ENCODE measurements around the gene DNTTIP2.
"Not testable (repeated sequence)": the region's sequence is repeated elsewhere in the genome, so short reads cannot be mapped to it uniquely, and the experiment has no call there.

The DNTTIP2 gene

GRCh38 chr1:93839307-93839706 is 39.7 kb downstream of the DNTTIP2 start:
- no peak overlapping the region for H4K5ac ChIP-seq (ENCODE audit: low read length)
- no CpG with 5 or more reads among the region's 1 CpG for WGBS (ENCODE audit: extremely low coverage, insufficient coverage, low lambda C conversion rate)
- no peak overlapping the region for H3K56ac ChIP-seq (ENCODE audit: low read length)
- no peaks in the 10 kb centered on the region for H3K79me2 ChIP-seq (ENCODE audit: control insufficient read depth, insufficient read depth, low read length)
- H2BK5ac ChIP-seq (ENCODE audit: low read length): no peak overlapping the region
- peak overlapping the region; percentile 62 for H3K18ac ChIP-seq (ENCODE audit: low read length)
- no peak overlapping the region for H2BK120ac ChIP-seq (ENCODE audit: low read depth, low read length)
- no peak overlapping the region for H3K4me3 ChIP-seq (ENCODE audit: low read length)
- H3K79me1 ChIP-seq (ENCODE audit: low read length): no peaks in the 10 kb centered on the region
- no peak overlapping the region for H3K23ac ChIP-seq (ENCODE audit: low read length)
- H3K4me2 ChIP-seq (ENCODE audit: low read length): no peak overlapping the region
- H2AK5ac ChIP-seq (ENCODE audit: low read length): no peak overlapping the region
- no peak overlapping the region for H3K4ac ChIP-seq (ENCODE audit: low read depth, low read length)
- peak overlapping the region; percentile 14 for H2BK15ac ChIP-seq (replicated peaks; ENCODE audit: low read depth)
- H3K27me3 ChIP-seq (ENCODE audit: insufficient read depth, low read length, poor library complexity): no peaks in the 10 kb centered on the region
- H3K9ac ChIP-seq (ENCODE audit: low read length): no peak overlapping the region
- no peaks in the 10 kb centered on the region for H3K4me1 ChIP-seq (ENCODE audit: control insufficient read depth, low read depth, low read length)
- H3K27ac ChIP-seq (ENCODE audit: low read depth, low read length): no peak overlapping the region
- H4K8ac ChIP-seq (ENCODE audit: low read depth, low read length): no peak overlapping the region
- DNase-seq: no peak
- no peaks in the 10 kb centered on the region for H3K36me3 ChIP-seq (ENCODE audit: control insufficient read depth, insufficient read depth, low read length)

DNA sequence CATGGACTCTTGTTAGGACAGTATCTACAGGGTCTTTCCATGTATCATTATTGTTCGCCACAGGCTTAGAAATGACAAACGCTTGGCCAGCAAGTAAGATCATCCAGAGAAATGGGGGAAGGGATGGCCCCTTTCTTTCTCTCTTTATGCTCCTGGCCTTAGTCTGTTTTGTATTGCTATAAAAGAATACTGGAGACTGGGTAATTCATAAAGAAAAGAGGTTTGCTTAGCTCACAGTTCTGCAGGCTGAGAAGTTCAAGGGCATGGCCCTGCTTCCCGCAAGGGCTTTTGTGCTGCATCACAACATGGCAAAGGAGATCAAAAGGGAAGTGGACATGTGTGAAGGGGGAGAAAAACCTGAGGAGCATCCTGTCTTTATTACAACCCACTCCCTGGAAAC is 41.0 kb downstream of the DNTTIP2 start:
- WGBS (ENCODE audit: extremely low coverage, insufficient coverage, low lambda C conversion rate): no CpG with 5 or more reads among the region's 3 CpGs
- H2BK5ac ChIP-seq (ENCODE audit: low read length): peak overlapping the region; percentile 61

DNA sequence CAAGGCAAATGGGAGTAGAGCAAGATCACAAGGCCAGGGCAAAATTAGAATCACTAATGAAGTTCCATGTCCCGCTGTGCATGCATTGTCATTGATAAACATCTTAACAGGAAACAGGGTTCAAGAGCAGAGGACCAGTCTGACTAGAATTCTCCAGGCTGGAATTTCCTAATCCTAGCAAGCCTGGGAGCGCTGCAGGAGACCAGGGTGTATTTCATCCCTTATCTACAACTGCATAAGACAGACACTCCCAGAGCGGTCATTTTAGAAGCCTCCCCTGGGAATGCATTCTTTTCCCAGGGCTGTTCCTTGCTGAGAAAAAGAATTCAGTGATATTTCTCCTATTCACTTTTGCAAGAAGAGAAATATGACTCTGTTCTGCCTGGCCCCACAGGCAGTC is 45.7 kb downstream of the DNTTIP2 start:
- not testable (repeated sequence) for H3K4ac ChIP-seq (ENCODE audit: low read depth, low read length); DNase-seq; H3K79me1 ChIP-seq (ENCODE audit: low read length); H2BK120ac ChIP-seq (ENCODE audit: low read depth, low read length); H2BK15ac ChIP-seq (replicated peaks; ENCODE audit: low read depth); H2BK5ac ChIP-seq (ENCODE audit: low read length); H4K5ac ChIP-seq (ENCODE audit: low read length); H3K27ac ChIP-seq (ENCODE audit: low read depth, low read length); H3K18ac ChIP-seq (ENCODE audit: low read length); H3K79me2 ChIP-seq (ENCODE audit: control insufficient read depth, insufficient read depth, low read length); H3K4me2 ChIP-seq (ENCODE audit: low read length); H3K36me3 ChIP-seq (ENCODE audit: control insufficient read depth, insufficient read depth, low read length); H3K27me3 ChIP-seq (ENCODE audit: insufficient read depth, low read length, poor library complexity); H3K56ac ChIP-seq (ENCODE audit: low read length); H2AK5ac ChIP-seq (ENCODE audit: low read length); H3K23ac ChIP-seq (ENCODE audit: low read length); H3K9ac ChIP-seq (ENCODE audit: low read length); H4K8ac ChIP-seq (ENCODE audit: low read depth, low read length); H3K4me1 ChIP-seq (ENCODE audit: control insufficient read depth, low read depth, low read length); H3K4me3 ChIP-seq (ENCODE audit: low read length)
- WGBS (ENCODE audit: extremely low coverage, insufficient coverage, low lambda C conversion rate): no CpG with 5 or more reads among the region's 3 CpGs

More for the DNA sequence above, 41.0 kb downstream of the DNTTIP2 start:
- H2BK15ac ChIP-seq (replicated peaks; ENCODE audit: low read depth): no peak overlapping the region
- H4K8ac ChIP-seq (ENCODE audit: low read depth, low read length): no peak overlapping the region
- H3K79me1 ChIP-seq (ENCODE audit: low read length): no peaks in the 10 kb centered on the region
- no peak overlapping the region for H3K4me2 ChIP-seq (ENCODE audit: low read length)
- peak overlapping the region; percentile 1 for H3K18ac ChIP-seq (ENCODE audit: low read length)
- no peak overlapping the region for H2AK5ac ChIP-seq (ENCODE audit: low read length)
- no peak overlapping the region for H3K27ac ChIP-seq (ENCODE audit: low read depth, low read length)
- no peak overlapping the region for H3K4me3 ChIP-seq (ENCODE audit: low read length)
- no peak overlapping the region for H3K9ac ChIP-seq (ENCODE audit: low read length)
- H4K5ac ChIP-seq (ENCODE audit: low read length): no peak overlapping the region
- no peak overlapping the region for H3K23ac ChIP-seq (ENCODE audit: low read length)
- no peaks in the 10 kb centered on the region for H3K79me2 ChIP-seq (ENCODE audit: control insufficient read depth, insufficient read depth, low read length)
- H3K56ac ChIP-seq (ENCODE audit: low read length): no peak overlapping the region
- H3K27me3 ChIP-seq (ENCODE audit: insufficient read depth, low read length, poor library complexity): no peaks in the 10 kb centered on the region
- no peaks in the 10 kb centered on the region for H3K4me1 ChIP-seq (ENCODE audit: control insufficient read depth, low read depth, low read length)
- no peak for DNase-seq
- peak overlapping the region; percentile 48 for H2BK120ac ChIP-seq (ENCODE audit: low read depth, low read length)
- peak overlapping the region; percentile 62 for H3K4ac ChIP-seq (ENCODE audit: low read depth, low read length)
- H3K36me3 ChIP-seq (ENCODE audit: control insufficient read depth, insufficient read depth, low read length): no peaks in the 10 kb centered on the region

GRCh38 chr1:93829061-93829460 is 49.9 kb downstream of the DNTTIP2 start:
- Histone ChIP-seq H3K56ac (ENCODE audit: low read length) (peak overlapping the region; percentile 44), H3K23ac (ENCODE audit: low read length) (no peak overlapping the region), H2BK15ac (replicated peaks; ENCODE audit: low read depth) (no peak overlapping the region), H3K27me3 (ENCODE audit: insufficient read depth, low read length, poor library complexity) (no peaks in the 10 kb centered on the region), H4K8ac (ENCODE audit: low read depth, low read length) (no peak overlapping the region), H3K4me3 (ENCODE audit: low read length) (no peak overlapping the region), H2BK120ac (ENCODE audit: low read depth, low read length) (peak overlapping the region; percentile 79), H3K79me1 (ENCODE audit: low read length) (no peaks in the 10 kb centered on the region), H4K5ac (ENCODE audit: low read length) (no peak overlapping the region), H3K79me2 (ENCODE audit: control insufficient read depth, insufficient read depth, low read length) (no peaks in the 10 kb centered on the region), H3K18ac (ENCODE audit: low read length) (peak overlapping the region; percentile 39), H3K4ac (ENCODE audit: low read depth, low read length) (peak overlapping the region; percentile 62), H2AK5ac (ENCODE audit: low read length) (peak overlapping the region; percentile 63), H3K27ac (ENCODE audit: low read depth, low read length) (no peak overlapping the region), H3K9ac (ENCODE audit: low read length) (no peak overlapping the region), H2BK5ac (ENCODE audit: low read length) (peak overlapping the region; percentile 62), H3K4me2 (ENCODE audit: low read length) (no peak overlapping the region), H3K4me1 (ENCODE audit: control insufficient read depth, low read depth, low read length) (peaks cover 7% of the 10 kb centered on the region), H3K36me3 (ENCODE audit: control insufficient read depth, insufficient read depth, low read length) (no peaks in the 10 kb centered on the region)
- no CpG with 5 or more reads among the region's 4 CpGs for WGBS (ENCODE audit: extremely low coverage, insufficient coverage, low lambda C conversion rate)
- no peak for DNase-seq

DNA sequence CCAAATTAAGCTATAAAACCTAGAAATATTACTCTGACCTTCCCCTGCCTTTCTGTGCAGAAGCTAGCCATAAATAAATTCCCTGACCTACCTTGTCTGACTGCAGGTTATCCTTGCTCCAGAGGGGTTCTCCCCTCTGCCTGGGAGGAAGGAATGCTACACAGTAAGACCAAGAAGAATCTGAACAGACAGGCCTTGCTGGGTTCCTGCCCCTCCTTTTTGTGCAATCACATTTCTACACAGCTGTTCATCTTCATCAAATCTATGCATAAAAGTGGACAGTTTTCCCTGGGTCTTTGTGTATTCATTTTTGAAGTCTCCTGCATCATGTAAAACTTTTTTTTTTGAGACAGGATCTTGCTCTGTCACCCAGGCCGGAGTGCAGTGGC is 50.6 kb downstream of the DNTTIP2 start:
- no peaks in the 10 kb centered on the region for H3K79me2 ChIP-seq (ENCODE audit: control insufficient read depth, insufficient read depth, low read length)
- H3K23ac ChIP-seq (ENCODE audit: low read length): no peak overlapping the region
- peak overlapping the region; percentile 35 for H3K56ac ChIP-seq (ENCODE audit: low read length)
- peaks cover 7% of the 10 kb centered on the region for H3K4me1 ChIP-seq (ENCODE audit: control insufficient read depth, low read depth, low read length)
- no peak overlapping the region for H3K4ac ChIP-seq (ENCODE audit: low read depth, low read length)
- no peak overlapping the region for H3K27ac ChIP-seq (ENCODE audit: low read depth, low read length)
- H2BK120ac ChIP-seq (ENCODE audit: low read depth, low read length): peak overlapping the region; percentile 79
- no peak for DNase-seq
- H2AK5ac ChIP-seq (ENCODE audit: low read length): no peak overlapping the region
- no peaks in the 10 kb centered on the region for H3K36me3 ChIP-seq (ENCODE audit: control insufficient read depth, insufficient read depth, low read length)
- H3K9ac ChIP-seq (ENCODE audit: low read length): no peak overlapping the region
- no peaks in the 10 kb centered on the region for H3K27me3 ChIP-seq (ENCODE audit: insufficient read depth, low read length, poor library complexity)
- no peak overlapping the region for H3K4me2 ChIP-seq (ENCODE audit: low read length)
- H4K8ac ChIP-seq (ENCODE audit: low read depth, low read length): no peak overlapping the region
- H3K79me1 ChIP-seq (ENCODE audit: low read length): no peaks in the 10 kb centered on the region
- H2BK15ac ChIP-seq (replicated peaks; ENCODE audit: low read depth): no peak overlapping the region
- H4K5ac ChIP-seq (ENCODE audit: low read length): no peak overlapping the region
- H3K4me3 ChIP-seq (ENCODE audit: low read length): no peak overlapping the region
- peak overlapping the region; percentile 39 for H3K18ac ChIP-seq (ENCODE audit: low read length)
- H2BK5ac ChIP-seq (ENCODE audit: low read length): peak overlapping the region; percentile 57
- WGBS (ENCODE audit: extremely low coverage, insufficient coverage, low lambda C conversion rate): no CpG with 5 or more reads among the region's 1 CpG

DNA sequence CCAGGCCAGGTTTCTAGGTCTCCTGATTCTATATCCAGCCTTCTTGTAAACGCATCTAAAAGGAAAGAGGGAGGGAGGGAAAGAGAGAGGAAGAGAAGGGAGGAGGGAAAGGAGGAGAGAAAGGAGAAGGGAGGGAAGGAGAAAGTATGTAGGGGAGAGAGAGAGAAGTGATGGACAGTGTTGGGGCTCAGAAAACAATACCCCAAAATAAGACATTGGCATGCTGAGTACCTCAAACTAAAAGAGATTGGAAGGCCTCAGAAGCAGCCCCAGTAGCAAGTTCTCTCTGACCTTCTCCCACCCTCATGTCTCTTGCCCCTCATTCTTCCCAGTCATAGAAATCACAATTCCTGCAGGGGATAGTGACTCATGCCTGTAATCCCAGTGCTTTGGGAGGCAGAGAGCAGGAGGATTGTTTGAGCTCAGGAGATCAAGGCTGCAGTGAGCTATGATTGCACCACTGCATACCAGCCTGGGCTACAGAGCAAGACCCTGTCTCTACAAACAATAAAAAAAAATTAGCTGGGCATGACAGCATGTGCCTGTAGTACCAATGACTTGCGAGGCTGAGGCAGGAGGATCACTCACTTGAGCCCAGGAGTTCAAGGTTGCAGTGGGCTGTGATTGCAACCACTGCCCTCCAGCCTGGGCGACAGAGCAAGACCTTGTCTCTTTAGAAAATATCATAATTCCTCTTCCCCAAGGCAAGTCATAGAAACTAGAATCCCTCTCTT is 51.2 kb downstream of the DNTTIP2 start:
- Histone ChIP-seq H3K4me3 (ENCODE audit: low read length) (no peak overlapping the region), H2BK120ac (ENCODE audit: low read depth, low read length) (peak overlapping the region; percentile 79), H3K4me1 (ENCODE audit: control insufficient read depth, low read depth, low read length) (peaks cover 7% of the 10 kb centered on the region), H3K4me2 (ENCODE audit: low read length) (no peak overlapping the region), H2AK5ac (ENCODE audit: low read length) (peak overlapping the region; percentile 88), H3K4ac (ENCODE audit: low read depth, low read length) (peak overlapping the region; percentile 41), H3K18ac (ENCODE audit: low read length) (peak overlapping the region; percentile 57), H3K79me1 (ENCODE audit: low read length) (no peaks in the 10 kb centered on the region), H2BK5ac (ENCODE audit: low read length) (peak overlapping the region; percentile 61), H3K9ac (ENCODE audit: low read length) (peak overlapping the region; percentile 6), H3K56ac (ENCODE audit: low read length) (peak overlapping the region; percentile 73), H3K79me2 (ENCODE audit: control insufficient read depth, insufficient read depth, low read length) (no peaks in the 10 kb centered on the region), H3K36me3 (ENCODE audit: control insufficient read depth, insufficient read depth, low read length) (no peaks in the 10 kb centered on the region), H2BK15ac (replicated peaks; ENCODE audit: low read depth) (no peak overlapping the region), H3K23ac (ENCODE audit: low read length) (no peak overlapping the region), H3K27me3 (ENCODE audit: insufficient read depth, low read length, poor library complexity) (no peaks in the 10 kb centered on the region), H4K5ac (ENCODE audit: low read length) (no peak overlapping the region), H4K8ac (ENCODE audit: low read depth, low read length) (no peak overlapping the region), H3K27ac (ENCODE audit: low read depth, low read length) (peak overlapping the region; percentile 20)
- WGBS (ENCODE audit: extremely low coverage, insufficient coverage, low lambda C conversion rate): no CpG with 5 or more reads among the region's 3 CpGs
- peak; percentile 66 for DNase-seq

Data from mesendoderm (in vitro differentiated cells).